DND-41 (cell line): ENCODE results near the gene THSD4.
"Not testable (repeated sequence)": the region's sequence is repeated elsewhere in the genome, so short reads cannot be mapped to it uniquely, and the experiment has no call there.

Experiments used
- ATAC-seq: fragments of 200-7000 bp; cut with Tn5 transposase; 3 replicates; pipeline ENCODE4 v1.9.1; 2021; ENCODE audit warnings: low read depth; ENCODE audit not compliant: insufficient read depth
- DNase-seq: peaks from one replicate; pipeline ENCODE4 v3.0.0-alpha.2; 2020
- H2AFZ ChIP-seq: 2 replicates; pipeline ENCODE4 v1.6.0; 2012; ENCODE audit warnings: low read depth, low read length
- H3K27ac ChIP-seq: 2 replicates; pipeline ENCODE4 v1.5.1; 2012; ENCODE audit warnings: low read length, inconsistent platforms
- H3K27me3 ChIP-seq: fragments of 200-600 bp; sonication (generic); 2 replicates; pipeline ENCODE4 v1.6.0; 2012; ENCODE audit warnings: low read length, mild to moderate bottlenecking, inconsistent platforms; ENCODE audit not compliant: insufficient read depth, poor library complexity
- H3K36me3 ChIP-seq: 2 replicates; pipeline ENCODE4 v1.5.1; 2012; ENCODE audit warnings: low read length, inconsistent platforms; ENCODE audit not compliant: insufficient read depth
- H3K4me1 ChIP-seq: 2 replicates; pipeline ENCODE4 v1.5.1; 2012; ENCODE audit warnings: mild to moderate bottlenecking, low read length; ENCODE audit not compliant: insufficient read depth
- H3K4me2 ChIP-seq: 2 replicates; pipeline ENCODE4 v1.6.0; 2012; ENCODE audit warnings: mild to moderate bottlenecking, moderate library complexity, low read length, inconsistent platforms; ENCODE audit not compliant: insufficient read depth
- H3K4me3 ChIP-seq, 2 experiments: fragments of 200-600 bp in 1 of 2; shearing (Covaris generic) in 1 of 2; 2 replicates each; pipeline ENCODE4 v1.5.1; 2012 to 2016; ENCODE audit warnings: inconsistent platforms in 2 of 2, low read length in 2 of 2, mild to moderate bottlenecking in 2 of 2, low read depth in 1 of 2, moderate library complexity in 1 of 2
- H3K79me2 ChIP-seq: 2 replicates; pipeline ENCODE4 v1.6.0; 2012; ENCODE audit warnings: low read length, inconsistent platforms; ENCODE audit not compliant: insufficient read depth
- H3K9ac ChIP-seq: 2 replicates; pipeline ENCODE4 v1.6.0; 2012; ENCODE audit warnings: low read depth, mild to moderate bottlenecking, inconsistent platforms, low read length, moderate library complexity
- H3K9me3 ChIP-seq: 2 replicates; pipeline ENCODE4 v1.5.1; 2012; ENCODE audit warnings: low read length, moderate library complexity, mild to moderate bottlenecking, inconsistent platforms; ENCODE audit not compliant: insufficient read depth, severe bottlenecking
- H4K20me1 ChIP-seq: 2 replicates; pipeline ENCODE4 v1.6.0; 2012; ENCODE audit warnings: low read length; ENCODE audit not compliant: insufficient read depth
- CTCF ChIP-seq: IDR thresholded peaks from 2 replicates; pipeline ENCODE4 v1.5.1; 2012; ENCODE audit warnings: borderline replicate concordance, low read length, moderate library complexity, mild to moderate bottlenecking; ENCODE audit not compliant: poor library complexity, severe bottlenecking; ENCODE audit errors: extremely low read depth
- EZH2 ChIP-seq: IDR thresholded peaks from 3 replicates; pipeline ENCODE4 v1.6.1; 2012; ENCODE audit warnings: borderline replicate concordance, low read depth, mild to moderate bottlenecking, moderate library complexity, low read length, inconsistent platforms; ENCODE audit not compliant: severe bottlenecking

The THSD4 gene

GRCh38 chr15:71170163-71170562, 54.9 kb downstream of the THSD4 start:
- H3K36me3 ChIP-seq = no peaks in the 10 kb centered on the region
- TF ChIP-seq CTCF (no peak), EZH2 (no peak)
- no peak overlapping the region for H3K27ac ChIP-seq
- no peak overlapping the region for H3K9ac ChIP-seq
- no peak overlapping the region for H2AFZ ChIP-seq
- no peaks in the 10 kb centered on the region for H4K20me1 ChIP-seq
- DNase-seq (no peak), ATAC-seq (no peak)
- no peak overlapping the region for H3K4me2 ChIP-seq
- H3K27me3 ChIP-seq = no peaks in the 10 kb centered on the region
- H3K9me3 ChIP-seq = peaks cover 6% of the 10 kb centered on the region
- no peak overlapping the region for H3K4me3 ChIP-seq
- no peaks in the 10 kb centered on the region for H3K79me2 ChIP-seq
- no peaks in the 10 kb centered on the region for H3K4me1 ChIP-seq

DNA sequence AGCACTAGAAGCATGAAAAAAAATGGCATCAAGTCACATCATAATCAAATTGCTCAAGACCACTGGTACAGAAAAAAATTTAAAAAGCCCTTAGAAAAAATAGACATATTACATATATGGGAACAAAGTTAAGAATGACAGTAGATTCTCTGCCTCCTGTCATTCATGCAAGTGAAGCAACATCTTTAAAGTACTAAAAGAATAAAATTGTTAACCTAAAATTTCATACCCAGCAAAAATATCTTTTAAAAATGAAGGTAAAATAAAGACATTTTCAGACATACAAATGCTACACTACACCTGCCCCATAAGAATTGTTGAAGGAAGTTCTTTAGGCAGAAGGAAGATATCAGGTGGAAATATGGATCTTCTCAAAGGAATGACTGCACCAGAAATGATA, 55.9 kb downstream of the THSD4 start:
- H4K20me1 ChIP-seq = no peaks in the 10 kb centered on the region
- H3K36me3 ChIP-seq = no peaks in the 10 kb centered on the region
- peaks cover 6% of the 10 kb centered on the region for H3K9me3 ChIP-seq
- H3K9ac ChIP-seq = no peak overlapping the region
- no peak for DNase-seq
- H3K79me2 ChIP-seq = no peaks in the 10 kb centered on the region
- no peak overlapping the region for H3K27ac ChIP-seq
- no peak overlapping the region for H3K4me3 ChIP-seq
- H3K4me2 ChIP-seq = no peak overlapping the region
- no peaks in the 10 kb centered on the region for H3K27me3 ChIP-seq
- TF ChIP-seq EZH2 (no peak), CTCF (no peak)
- no peak for ATAC-seq
- no peak overlapping the region for H2AFZ ChIP-seq
- H3K4me1 ChIP-seq = no peaks in the 10 kb centered on the region

GRCh38 chr15:71174360-71174759, 59.1 kb downstream of the THSD4 start:
- not testable (repeated sequence) for H4K20me1 ChIP-seq, H3K27me3 ChIP-seq, H2AFZ ChIP-seq, H3K9me3 ChIP-seq, ATAC-seq, H3K36me3 ChIP-seq, H3K79me2 ChIP-seq, H3K4me2 ChIP-seq, DNase-seq, H3K4me3 ChIP-seq, H3K4me1 ChIP-seq, H3K9ac ChIP-seq, H3K27ac ChIP-seq

DNA sequence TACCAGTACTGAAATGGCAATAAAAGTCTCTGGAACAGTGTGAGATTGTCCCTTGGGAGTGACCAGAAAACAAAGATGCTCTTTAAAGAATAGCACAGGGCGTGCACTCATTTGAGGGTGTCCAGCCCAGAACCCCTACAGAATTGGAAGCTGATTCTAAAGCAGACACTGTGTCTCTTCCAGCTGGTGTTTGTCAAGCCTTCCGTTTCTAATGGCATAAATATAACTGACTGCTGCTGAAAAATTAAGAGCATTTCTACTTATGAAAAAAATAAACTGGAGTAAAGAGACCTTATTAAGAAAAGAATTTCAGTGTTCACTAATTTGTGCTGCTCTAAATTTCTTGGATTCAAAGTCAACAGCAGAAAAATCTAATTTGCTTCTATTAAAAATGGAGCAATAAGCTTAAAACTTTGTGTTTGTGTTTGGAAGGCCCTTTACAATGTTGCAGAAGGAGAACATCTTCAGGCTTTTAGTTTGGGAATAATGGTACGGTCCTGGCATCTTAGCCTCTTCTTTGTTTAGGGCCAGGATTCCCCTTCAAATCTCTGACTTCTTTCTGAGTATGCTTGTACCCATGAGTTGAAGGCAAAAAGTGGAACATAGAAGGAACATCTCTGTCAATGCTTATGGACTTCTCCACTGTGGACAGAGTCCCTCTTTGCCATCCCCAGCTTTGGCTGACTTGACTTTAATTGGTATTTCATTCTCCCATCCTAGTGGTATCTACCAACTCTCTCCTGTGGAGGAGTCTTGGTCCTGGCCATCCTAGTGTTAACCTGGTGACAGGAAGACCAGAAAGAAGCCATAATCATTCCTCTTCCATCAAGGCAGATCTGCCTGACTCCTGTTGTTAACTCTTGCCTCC, 65.9 kb downstream of the THSD4 start:
- Histone ChIP-seq H3K4me1 (no peaks in the 10 kb centered on the region), H3K4me2 (no peak overlapping the region), H2AFZ (no peak overlapping the region), H4K20me1 (no peaks in the 10 kb centered on the region), H3K4me3 (no peak overlapping the region), H3K36me3 (no peaks in the 10 kb centered on the region), H3K9ac (no peak overlapping the region), H3K27ac (no peak overlapping the region), H3K27me3 (no peaks in the 10 kb centered on the region), H3K9me3 (no peaks in the 10 kb centered on the region), H3K79me2 (no peaks in the 10 kb centered on the region)
- ATAC-seq = no peak
- DNase-seq = no peak
- TF ChIP-seq EZH2 = no peak
- no peak for TF ChIP-seq CTCF
